ENCODE measurements around the gene MEGF11.

Gene MEGF11

GRCh38 chr15:65969865-65970816 is 283.4 kb downstream of the MEGF11 start:
- Histone ChIP-seq H3K4me3 (ENCODE audit: insufficient read depth, low read depth, low read length) (no peak overlapping the region), H3K9me3 (ENCODE audit: control insufficient read depth, low read length) (no peaks in the 10 kb centered on the region), H3K27me3 (ENCODE audit: control insufficient read depth, insufficient read depth, low read length, poor library complexity, severe bottlenecking) (no peaks in the 10 kb centered on the region), H3K4me1 (ENCODE audit: control insufficient read depth, insufficient read depth, low read length) (no peaks in the 10 kb centered on the region), H3K36me3 (ENCODE audit: control insufficient read depth, insufficient read depth, low read length) (no peaks in the 10 kb centered on the region), H3K27ac (ENCODE audit: insufficient read depth, low read depth, low read length, poor library complexity, severe bottlenecking) (no peak overlapping the region)
- WGBS, 2 experiments: 91 to 95% methylated on average over 7 of the region's 7 CpGs

DNA sequence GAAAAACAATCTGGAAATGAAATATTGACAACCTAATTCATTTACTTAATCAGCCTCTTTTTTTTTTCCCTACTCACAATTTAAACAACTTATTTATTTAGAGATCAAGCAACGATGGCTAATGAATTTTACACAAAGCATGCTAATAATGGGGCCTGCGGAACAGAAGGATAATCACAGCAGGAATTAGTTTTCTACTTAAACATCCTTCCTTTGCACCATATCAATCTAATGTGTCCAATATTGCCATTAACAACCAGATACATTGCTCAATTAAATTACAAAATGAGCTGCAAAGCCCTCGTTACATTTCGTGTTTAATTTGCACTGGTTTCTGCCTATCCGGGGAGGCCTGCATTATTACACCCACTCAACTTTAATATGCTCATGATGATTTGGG is 285.0 kb downstream of the MEGF11 start:
- Histone ChIP-seq H3K27ac (ENCODE audit: insufficient read depth, low read depth, low read length, poor library complexity, severe bottlenecking) (no peak overlapping the region), H3K27me3 (ENCODE audit: control insufficient read depth, insufficient read depth, low read length, poor library complexity, severe bottlenecking) (no peaks in the 10 kb centered on the region)
- 95 to 97% methylated on average over 5 of the region's 5 CpGs for WGBS, 2 experiments

DNA sequence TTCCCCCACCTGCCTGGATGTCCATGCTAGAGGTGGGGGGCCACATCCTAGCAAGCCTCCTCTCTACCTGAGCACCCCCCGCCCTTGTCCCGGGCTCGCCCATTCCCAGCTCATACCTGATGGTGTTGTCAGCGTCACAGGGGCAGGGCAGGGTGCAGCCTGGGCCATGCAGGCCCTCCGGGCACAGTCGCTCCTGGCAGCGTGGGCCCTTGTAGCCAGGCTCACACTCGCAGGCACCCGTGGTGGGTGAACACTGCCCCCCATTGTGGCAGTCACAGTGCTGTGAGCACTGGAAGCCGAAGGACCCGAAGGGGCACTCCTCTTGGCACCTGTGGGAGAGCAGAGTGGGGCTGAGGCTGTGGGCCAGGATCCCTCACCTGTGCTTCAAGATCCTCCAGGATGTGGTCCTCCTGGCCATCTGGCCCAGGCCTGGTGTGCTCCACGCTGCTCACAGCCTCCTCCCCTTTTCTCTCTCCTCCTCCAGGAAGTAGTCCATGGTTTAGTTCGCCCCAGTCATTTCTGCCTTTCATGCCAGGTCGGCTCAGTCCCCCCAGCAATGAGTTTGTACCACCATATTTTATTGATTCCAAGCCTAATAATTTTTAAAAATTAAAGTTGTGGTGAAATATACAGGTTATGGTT is 288.6 kb downstream of the MEGF11 start:
- Histone ChIP-seq H3K27me3 (ENCODE audit: control insufficient read depth, insufficient read depth, low read length, poor library complexity, severe bottlenecking) (no peaks in the 10 kb centered on the region), H3K4me1 (ENCODE audit: control insufficient read depth, insufficient read depth, low read length) (no peaks in the 10 kb centered on the region), H3K27ac (ENCODE audit: insufficient read depth, low read depth, low read length, poor library complexity, severe bottlenecking) (no peak overlapping the region), H3K4me3 (ENCODE audit: insufficient read depth, low read depth, low read length) (no peak overlapping the region), H3K9me3 (ENCODE audit: control insufficient read depth, low read length) (no peaks in the 10 kb centered on the region), H3K36me3 (ENCODE audit: control insufficient read depth, insufficient read depth, low read length) (no peaks in the 10 kb centered on the region)
- 90% methylated on average over 14 of the region's 14 CpGs for WGBS, 2 experiments

More for the DNA sequence above, 285.0 kb downstream of the MEGF11 start:
- H3K4me3 ChIP-seq (ENCODE audit: insufficient read depth, low read depth, low read length): no peak overlapping the region
- no peaks in the 10 kb centered on the region for H3K9me3 ChIP-seq (ENCODE audit: control insufficient read depth, low read length)
- H3K36me3 ChIP-seq (ENCODE audit: control insufficient read depth, insufficient read depth, low read length): no peaks in the 10 kb centered on the region
- no peaks in the 10 kb centered on the region for H3K4me1 ChIP-seq (ENCODE audit: control insufficient read depth, insufficient read depth, low read length)

DNA sequence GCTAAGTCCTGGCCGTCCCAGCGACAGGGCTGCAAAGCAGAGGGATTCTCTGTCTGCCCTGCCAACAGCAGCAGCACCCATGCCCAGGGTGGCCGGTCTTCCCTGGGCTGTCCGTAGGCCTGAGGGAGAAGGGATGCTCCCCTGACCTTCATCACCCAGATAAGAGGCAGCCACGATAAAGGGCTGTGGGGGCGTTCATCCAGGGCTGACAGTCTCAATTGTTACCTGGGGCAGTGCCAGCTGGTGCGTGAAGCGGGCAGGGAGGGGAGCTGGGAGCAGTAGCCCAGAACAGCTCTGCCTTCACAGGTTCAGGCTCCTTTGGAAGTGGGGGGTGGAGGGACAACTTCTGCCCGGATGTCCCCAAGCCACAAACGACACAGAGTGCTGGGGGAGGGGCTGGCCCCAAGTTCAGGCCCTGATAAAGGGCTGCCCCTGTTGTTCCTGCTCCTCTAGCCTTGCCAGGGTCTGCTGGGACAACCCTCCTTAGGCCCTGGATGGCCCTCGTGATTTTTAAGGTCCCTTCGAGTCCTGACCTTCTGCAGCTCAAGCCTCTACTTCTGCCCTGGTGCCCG is 289.6 kb downstream of the MEGF11 start:
- Histone ChIP-seq H3K27me3 (ENCODE audit: control insufficient read depth, insufficient read depth, low read length, poor library complexity, severe bottlenecking) (no peaks in the 10 kb centered on the region), H3K36me3 (ENCODE audit: control insufficient read depth, insufficient read depth, low read length) (no peaks in the 10 kb centered on the region), H3K9me3 (ENCODE audit: control insufficient read depth, low read length) (no peaks in the 10 kb centered on the region), H3K4me1 (ENCODE audit: control insufficient read depth, insufficient read depth, low read length) (no peaks in the 10 kb centered on the region), H3K4me3 (ENCODE audit: insufficient read depth, low read depth, low read length) (no peak overlapping the region), H3K27ac (ENCODE audit: insufficient read depth, low read depth, low read length, poor library complexity, severe bottlenecking) (no peak overlapping the region)
- 77 to 81% methylated on average over 13 of the region's 13 CpGs for WGBS, 2 experiments

DNA sequence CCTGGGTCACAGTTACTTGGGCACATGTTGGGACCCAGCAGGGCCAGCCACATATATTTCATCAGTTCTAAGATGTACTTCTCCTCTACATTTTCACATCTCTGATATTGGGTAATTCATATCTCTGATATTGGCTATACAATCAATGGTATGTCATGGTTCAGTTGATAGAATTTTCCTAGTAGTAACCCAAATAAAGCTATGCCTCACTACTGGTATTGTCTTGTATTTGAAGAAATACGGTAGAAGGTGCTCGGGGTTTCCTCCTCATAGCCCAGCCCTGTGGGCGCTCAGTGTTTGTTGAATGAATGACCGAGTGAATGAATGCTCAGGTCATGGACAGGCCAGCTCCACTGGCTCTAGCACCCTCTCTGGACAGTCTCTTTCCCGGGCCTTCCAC is 290.2 kb downstream of the MEGF11 start:
- Histone ChIP-seq H3K27ac (ENCODE audit: insufficient read depth, low read depth, low read length, poor library complexity, severe bottlenecking) (no peak overlapping the region), H3K4me3 (ENCODE audit: insufficient read depth, low read depth, low read length) (no peak overlapping the region), H3K36me3 (ENCODE audit: control insufficient read depth, insufficient read depth, low read length) (no peaks in the 10 kb centered on the region), H3K27me3 (ENCODE audit: control insufficient read depth, insufficient read depth, low read length, poor library complexity, severe bottlenecking) (no peaks in the 10 kb centered on the region), H3K4me1 (ENCODE audit: control insufficient read depth, insufficient read depth, low read length) (no peaks in the 10 kb centered on the region), H3K9me3 (ENCODE audit: control insufficient read depth, low read length) (no peaks in the 10 kb centered on the region)
- 83 to 84% methylated on average over 5 of the region's 5 CpGs for WGBS, 2 experiments

DNA sequence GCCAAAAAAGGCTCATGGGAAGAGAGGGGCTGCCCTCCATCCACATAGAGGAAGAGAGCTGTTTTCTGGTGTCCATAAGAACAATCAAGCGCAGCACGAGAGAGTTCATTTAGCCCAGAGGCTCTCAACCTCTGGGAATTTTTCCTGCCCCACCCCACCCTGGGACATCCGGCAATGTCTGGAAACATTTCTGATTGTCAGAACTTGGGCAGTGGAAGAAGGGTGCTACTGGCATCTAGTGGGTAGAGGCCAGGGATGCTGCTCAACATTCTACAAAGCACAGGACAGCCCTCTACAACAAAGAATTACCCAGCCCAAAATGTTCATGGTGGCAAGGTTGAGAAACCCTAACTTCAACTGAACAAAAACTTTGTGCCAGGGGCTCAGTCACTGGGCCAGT is 291.4 kb downstream of the MEGF11 start:
- Histone ChIP-seq H3K27ac (ENCODE audit: insufficient read depth, low read depth, low read length, poor library complexity, severe bottlenecking) (no peak overlapping the region), H3K9me3 (ENCODE audit: control insufficient read depth, low read length) (no peaks in the 10 kb centered on the region), H3K27me3 (ENCODE audit: control insufficient read depth, insufficient read depth, low read length, poor library complexity, severe bottlenecking) (no peaks in the 10 kb centered on the region), H3K4me3 (ENCODE audit: insufficient read depth, low read depth, low read length) (no peak overlapping the region), H3K4me1 (ENCODE audit: control insufficient read depth, insufficient read depth, low read length) (no peaks in the 10 kb centered on the region), H3K36me3 (ENCODE audit: control insufficient read depth, insufficient read depth, low read length) (no peaks in the 10 kb centered on the region)
- 90% methylated on average over 3 of the region's 3 CpGs for WGBS, 2 experiments

GRCh38 chr15:65960586-65960985 is 293.0 kb downstream of the MEGF11 start:
- Histone ChIP-seq H3K4me1 (ENCODE audit: control insufficient read depth, insufficient read depth, low read length) (no peaks in the 10 kb centered on the region), H3K4me3 (ENCODE audit: insufficient read depth, low read depth, low read length) (no peak overlapping the region), H3K36me3 (ENCODE audit: control insufficient read depth, insufficient read depth, low read length) (no peaks in the 10 kb centered on the region), H3K27me3 (ENCODE audit: control insufficient read depth, insufficient read depth, low read length, poor library complexity, severe bottlenecking) (no peaks in the 10 kb centered on the region), H3K9me3 (ENCODE audit: control insufficient read depth, low read length) (no peaks in the 10 kb centered on the region), H3K27ac (ENCODE audit: insufficient read depth, low read depth, low read length, poor library complexity, severe bottlenecking) (no peak overlapping the region)
- WGBS, 2 experiments: 77 to 80% methylated on average over 3 of the region's 3 CpGs

DNA sequence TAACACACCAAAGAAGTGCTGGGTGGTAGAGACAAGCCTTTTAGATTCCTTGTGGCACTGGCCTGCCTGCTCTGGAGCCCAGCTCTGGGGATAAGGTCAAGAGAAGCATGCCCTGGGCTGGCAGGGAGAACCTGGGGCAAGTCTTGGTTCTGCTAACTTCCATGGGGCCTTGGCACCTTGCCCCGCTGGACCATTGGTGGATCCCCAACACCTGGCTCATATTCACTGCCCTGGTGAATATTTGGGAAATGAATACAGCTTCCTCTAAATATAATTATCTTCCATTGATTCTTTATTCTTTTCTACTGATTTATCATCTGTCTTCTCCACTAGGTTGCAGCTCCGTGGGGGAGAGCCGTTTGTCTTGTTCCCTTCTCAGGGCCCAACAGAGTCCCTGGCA is 294.7 kb downstream of the MEGF11 start:
- Histone ChIP-seq H3K27ac (ENCODE audit: insufficient read depth, low read depth, low read length, poor library complexity, severe bottlenecking) (no peak overlapping the region), H3K4me3 (ENCODE audit: insufficient read depth, low read depth, low read length) (no peak overlapping the region), H3K36me3 (ENCODE audit: control insufficient read depth, insufficient read depth, low read length) (no peaks in the 10 kb centered on the region), H3K4me1 (ENCODE audit: control insufficient read depth, insufficient read depth, low read length) (peaks cover 4% of the 10 kb centered on the region), H3K9me3 (ENCODE audit: control insufficient read depth, low read length) (no peaks in the 10 kb centered on the region), H3K27me3 (ENCODE audit: control insufficient read depth, insufficient read depth, low read length, poor library complexity, severe bottlenecking) (no peaks in the 10 kb centered on the region)
- WGBS, 2 experiments: 92 to 97% methylated on average over 3 of the region's 3 CpGs

DNA sequence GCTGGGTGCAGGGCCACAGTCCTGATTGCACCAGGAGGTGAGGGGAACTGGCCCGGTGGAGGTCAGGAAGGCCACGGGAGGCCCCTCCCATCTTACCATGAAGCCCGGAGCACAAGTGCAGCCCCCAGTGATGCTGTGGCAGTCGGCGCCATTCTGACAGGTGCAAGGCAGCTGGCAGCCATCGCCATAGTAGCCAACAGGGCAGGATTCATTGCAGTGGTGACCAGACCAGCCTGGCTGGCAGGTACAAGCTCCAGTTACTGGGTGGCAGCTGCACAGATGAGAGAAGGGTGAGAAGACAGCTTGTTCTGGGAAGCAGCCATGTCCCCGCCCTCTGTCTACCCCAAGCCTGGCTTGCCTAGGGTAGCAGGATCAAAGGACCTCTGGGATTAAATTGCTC is 296.1 kb downstream of the MEGF11 start:
- 75 to 80% methylated on average over 7 of the region's 7 CpGs for WGBS, 2 experiments
- H3K27ac ChIP-seq (ENCODE audit: insufficient read depth, low read depth, low read length, poor library complexity, severe bottlenecking): no peak overlapping the region
- peaks cover 4% of the 10 kb centered on the region for H3K4me1 ChIP-seq (ENCODE audit: control insufficient read depth, insufficient read depth, low read length)
- H3K27me3 ChIP-seq (ENCODE audit: control insufficient read depth, insufficient read depth, low read length, poor library complexity, severe bottlenecking): no peaks in the 10 kb centered on the region
- no peaks in the 10 kb centered on the region for H3K36me3 ChIP-seq (ENCODE audit: control insufficient read depth, insufficient read depth, low read length)
- no peak overlapping the region for H3K4me3 ChIP-seq (ENCODE audit: insufficient read depth, low read depth, low read length)
- H3K9me3 ChIP-seq (ENCODE audit: control insufficient read depth, low read length): no peaks in the 10 kb centered on the region

DNA sequence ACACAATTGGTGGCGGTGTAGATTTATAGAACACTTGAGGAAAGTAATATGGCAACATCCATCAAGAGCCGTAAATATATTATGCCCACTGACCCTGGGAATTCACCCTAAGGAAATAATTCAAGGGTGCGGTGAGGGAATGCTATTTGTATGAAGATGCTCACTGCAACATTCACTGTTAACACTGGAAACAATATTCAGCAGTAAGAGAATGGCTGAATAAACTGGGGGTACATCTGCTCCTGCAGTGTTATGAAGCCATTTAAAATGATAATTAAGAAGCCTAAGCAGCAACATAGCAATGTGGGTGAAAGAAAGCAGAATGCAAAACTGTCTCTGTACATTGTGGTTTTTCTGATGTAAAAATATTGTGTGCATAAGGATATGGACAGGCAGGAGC is 296.7 kb downstream of the MEGF11 start:
- WGBS, 2 experiments: 88 to 90% methylated on average over 3 of the region's 3 CpGs
- no peak overlapping the region for H3K27ac ChIP-seq (ENCODE audit: insufficient read depth, low read depth, low read length, poor library complexity, severe bottlenecking)
- H3K4me1 ChIP-seq (ENCODE audit: control insufficient read depth, insufficient read depth, low read length): peaks cover 4% of the 10 kb centered on the region
- H3K27me3 ChIP-seq (ENCODE audit: control insufficient read depth, insufficient read depth, low read length, poor library complexity, severe bottlenecking): no peaks in the 10 kb centered on the region
- H3K36me3 ChIP-seq (ENCODE audit: control insufficient read depth, insufficient read depth, low read length): no peaks in the 10 kb centered on the region
- no peak overlapping the region for H3K4me3 ChIP-seq (ENCODE audit: insufficient read depth, low read depth, low read length)
- H3K9me3 ChIP-seq (ENCODE audit: control insufficient read depth, low read length): no peaks in the 10 kb centered on the region
